A549 (cell line): ENCODE data around the gene GPR183. TPM values are rescaled to one million over a fixed set of nuclear protein-coding genes. Genes with fewer than 3 reads are reported as not detected.

ENCODE experiments used
- ATAC-seq, 2 experiments: fragments of 200-7000 bp in 1 of 2; fragments of >200 bp in 1 of 2; cut with Nextera tagmentation in 1 of 2; cut with Tn5 transposase in 1 of 2; 3 replicates each; pipeline versions ENCODE4 v1.8.0 to v1.9.1; 2018 to 2020; ENCODE audit warnings: mild to moderate bottlenecking in 1 of 2, moderate library complexity in 1 of 2
- CTCF ChIA-PET: fragments of 300-600 bp; sonication (Branson Sonifier 250); formaldehyde crosslinking; extraction: SDS; loops from one replicate; lab custom pipeline; 2021; ENCODE audit warnings: antibody characterized with exemption, inconsistent platforms; lab: Yijun Ruan, JAX
- POLR2A ChIA-PET: fragments of 350-600 bp; formaldehyde crosslinking; extraction: SDS; loops from one replicate; lab custom pipeline; 2021; ENCODE audit warnings: antibody characterized with exemption, inconsistent platforms; lab: Yijun Ruan, JAX
- DNase-seq, 2 experiments: peaks; one replicate each; pipeline versions ENCODE4 v3.0.0 to v3.0.0-alpha.2; 2011 to 2016; ENCODE audit warnings: low read depth in 1 of 2, low spot score in 1 of 2
- FAIRE-seq: peaks from 2 replicates; lab custom pipeline; 2011; peaks lifted over from hg19 to GRCh38; lab: Jason Lieb, UNC
- H3K27ac ChIP-seq, 2 experiments: fragments of >200 bp; sonication (Bioruptor Twin); formaldehyde crosslinking; 3 replicates each; pipeline ENCODE4 v1.5.1; 2016 to 2017
- H3K4me1 ChIP-seq: fragments of >200 bp; sonication (Bioruptor Twin); formaldehyde crosslinking; 3 replicates; pipeline ENCODE4 v1.6.1; 2016
- H3K4me2 ChIP-seq: fragments of >200 bp; sonication (Bioruptor Twin); formaldehyde crosslinking; 3 replicates; pipeline ENCODE4 v1.6.1; 2016
- H3K4me3 ChIP-seq: fragments of >200 bp; sonication (Bioruptor Twin); formaldehyde crosslinking; 3 replicates; pipeline ENCODE4 v1.5.1; 2016
- H3K9me3 ChIP-seq: fragments of >200 bp; sonication (Bioruptor Twin); formaldehyde crosslinking; 3 replicates; pipeline ENCODE4 v1.6.1; 2016
- CBX8 ChIP-seq: fragments of 200-600 bp; sonication (generic); IDR thresholded peaks from 2 replicates; pipeline ENCODE4 v1.6.1; 2016
- CTCF ChIP-seq: fragments of >200 bp; sonication (Bioruptor Twin); formaldehyde crosslinking; IDR thresholded peaks from 3 replicates; pipeline ENCODE4 v1.5.1; 2016
- ELK1 ChIP-seq: fragments of 150-350 bp; IDR thresholded peaks from 2 replicates; pipeline ENCODE4 v1.6.1; 2014; ENCODE audit warnings: low read depth, mild to moderate bottlenecking, low read length
- EP300 ChIP-seq, 2 experiments: fragments of >200 bp; sonication (Bioruptor Twin); formaldehyde crosslinking; IDR thresholded peaks; 2 replicates in 1 of 2; 3 replicates in 1 of 2; pipeline ENCODE4 v1.6.1; 2016 to 2017
- FOSL2 ChIP-seq, 2 experiments: fragments of 450-650 bp in 1 of 2; fragments of >200 bp in 1 of 2; sonication (Bioruptor Twin) in 1 of 2; formaldehyde crosslinking; IDR thresholded peaks; 2 replicates each; pipeline versions ENCODE4 v1.5.0 to v1.6.1; 2016 to 2020; ENCODE audit warnings: mild to moderate bottlenecking in 1 of 2, moderate library complexity in 1 of 2
- FOXS1 ChIP-seq: fragments of 250-450 bp; sonication (Bioruptor Pico); IDR thresholded peaks from 2 replicates; pipeline ENCODE4 v1.5.0; 2020; ENCODE audit warnings: mild to moderate bottlenecking, moderate library complexity
- HDAC2 ChIP-seq: fragments of 200-600 bp; sonication (generic); IDR thresholded peaks from 2 replicates; pipeline ENCODE4 v1.6.1; 2016
- HEYL ChIP-seq: fragments of 250-450 bp; sonication (Bioruptor Pico); IDR thresholded peaks from 2 replicates; pipeline ENCODE4 v1.8.0; 2021; ENCODE audit warnings: mild to moderate bottlenecking, moderate library complexity
- HMGXB4 ChIP-seq: fragments of 250-450 bp; sonication (Bioruptor Pico); IDR thresholded peaks from 2 replicates; pipeline ENCODE4 v1.5.0; 2021; ENCODE audit warnings: mild to moderate bottlenecking, moderate library complexity, borderline replicate concordance
- HOXA7 ChIP-seq: fragments of 250-450 bp; sonication (Bioruptor Pico); IDR thresholded peaks from 2 replicates; pipeline ENCODE4 v1.5.0; 2020; ENCODE audit warnings: mild to moderate bottlenecking, moderate library complexity
- HOXB5 ChIP-seq: fragments of 250-450 bp; sonication (Bioruptor Pico); IDR thresholded peaks from 2 replicates; pipeline ENCODE4 v1.5.0; 2020; ENCODE audit warnings: mild to moderate bottlenecking, moderate library complexity
- JUNB ChIP-seq: fragments of >200 bp; sonication (Bioruptor Twin); formaldehyde crosslinking; IDR thresholded peaks from 2 replicates; pipeline ENCODE4 v1.6.1; 2016
- KDM1A ChIP-seq: fragments of 200-600 bp; sonication (generic); IDR thresholded peaks from 2 replicates; pipeline ENCODE4 v1.6.1; 2016; ENCODE audit warnings: low read depth, mild to moderate bottlenecking
- KDM5A ChIP-seq: fragments of 200-600 bp; sonication (generic); IDR thresholded peaks from 2 replicates; pipeline ENCODE4 v1.6.1; 2016; ENCODE audit warnings: antibody characterized with exemption, mild to moderate bottlenecking
- MAZ ChIP-seq: fragments of 150-350 bp; IDR thresholded peaks from 2 replicates; pipeline ENCODE4 v1.6.1; 2014; ENCODE audit warnings: antibody characterized with exemption, low read depth, low read length, borderline replicate concordance
- NR3C1 ChIP-seq: fragments of >200 bp; sonication (Bioruptor Twin); formaldehyde crosslinking; IDR thresholded peaks from 3 replicates; pipeline ENCODE4 v1.6.1; 2017
- PHF8 ChIP-seq: fragments of 200-600 bp; sonication (generic); IDR thresholded peaks from 2 replicates; pipeline ENCODE4 v1.6.1; 2016; ENCODE audit warnings: low read depth, mild to moderate bottlenecking, antibody characterized with exemption, moderate library complexity, borderline replicate concordance
- SMC3 ChIP-seq: fragments of >200 bp; sonication (Bioruptor Twin); formaldehyde crosslinking; IDR thresholded peaks from 3 replicates; pipeline ENCODE4 v1.6.1; 2018; ENCODE audit warnings: inconsistent platforms
- TFCP2L1 ChIP-seq: fragments of 250-450 bp; sonication (Bioruptor Pico); IDR thresholded peaks from 2 replicates; pipeline ENCODE4 v1.5.0; 2021; ENCODE audit warnings: mild to moderate bottlenecking
- TP53 ChIP-seq: fragments of 250-450 bp; sonication (Bioruptor Pico); IDR thresholded peaks from 2 replicates; pipeline ENCODE4 v1.5.0; 2021; ENCODE audit warnings: mild to moderate bottlenecking, moderate library complexity
- ZC3H11A ChIP-seq: fragments of 450-650 bp; IDR thresholded peaks from 2 replicates; pipeline ENCODE4 v1.6.1; 2014; ENCODE audit warnings: antibody characterized with exemption, mild to moderate bottlenecking
- ZFP36 ChIP-seq: fragments of 450-650 bp; IDR thresholded peaks from 2 replicates; pipeline ENCODE4 v1.6.1; 2014; ENCODE audit warnings: borderline replicate concordance; ENCODE audit not compliant: partially characterized antibody
- ZSCAN20 ChIP-seq: fragments of 250-450 bp; sonication (Bioruptor Pico); IDR thresholded peaks from 2 replicates; pipeline ENCODE4 v1.8.0; 2022; ENCODE audit warnings: mild to moderate bottlenecking, moderate library complexity
- WGBS: methylation state at CpG from one replicate; pipeline ENCODE4 v1.1.6; 2017; ENCODE audit errors: missing lambda C conversion rate; 5-methylcytosine and 5-hydroxymethylcytosine counted together
- polyA plus RNA-seq, 4 experiments: library from polyadenylated mRNA; depleted of rRNA in 3 of 4; stranded (reverse); fragments of >200 nt; fragmentation: RNase III in 1 of 4; extraction: RNeasy Plus Mini Kit Qiagen cat#74134 plus additional on column Dnase treatment in 1 of 4; gene quantifications; 2 replicates in 3 of 4; 3 replicates in 1 of 4; pipeline ENCODE4 v1.2.3, GENCODE V29; 2011 to 2017
- TF ChIP-seq, protein P1 (sequence below): IDR thresholded peaks from 2 replicates; pipeline ENCODE4 v1.6.1; 2012

GPR183 gene
- polyA plus RNA-seq, 2 of the 4 experiments (the other 2 are of a cell fraction), result not detected

DNA sequence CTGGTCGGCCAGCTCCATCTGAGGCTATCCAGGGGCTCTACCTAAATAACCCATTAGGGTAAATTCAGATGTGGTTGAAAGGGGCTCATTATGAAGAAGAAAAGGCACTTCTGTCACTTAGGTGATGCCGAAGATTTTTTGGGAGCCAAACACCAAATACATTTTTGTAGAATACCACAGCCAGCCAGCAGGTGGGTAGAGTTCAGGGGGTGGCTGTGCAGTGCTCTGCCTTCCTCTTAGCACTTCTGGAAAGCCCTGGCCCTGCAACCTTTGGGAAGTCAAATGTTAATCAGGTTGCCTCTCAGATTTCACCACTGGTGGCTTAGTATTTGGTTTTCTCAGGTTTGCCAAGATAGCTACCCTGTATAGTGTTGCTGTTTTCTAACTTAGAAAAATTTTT, 30.5 kb downstream of the GPR183 start:
- CTCF ChIA-PET, result interaction anchor here (0.7 to 1.8 kb wide), 3 partner anchors 10 to 160 kb away, joined by 3 to 4 read pairs (median 4); no protein-coding TSS in a partner anchor
- peaks cover 4% of the 10 kb centered on the region; the same call in 1 of the 3 replicates for H3K9me3 ChIP-seq
- no peak overlapping the region for H3K4me3 ChIP-seq
- WGBS, result 92% methylated on average over 2 of the region's 2 CpGs
- no peak for TF ChIP-seq ELK1
- no peak for TF ChIP-seq CBX8
- no peak for TF ChIP-seq CTCF
- ATAC-seq, result no peak
- no peak overlapping the region for H3K4me2 ChIP-seq
- no peak overlapping the region for H3K27ac ChIP-seq
- POLR2A ChIA-PET, result no interaction called here
- no peak for FAIRE-seq
- no peaks in the 10 kb centered on the region for H3K4me1 ChIP-seq
- no peak for DNase-seq

DNA sequence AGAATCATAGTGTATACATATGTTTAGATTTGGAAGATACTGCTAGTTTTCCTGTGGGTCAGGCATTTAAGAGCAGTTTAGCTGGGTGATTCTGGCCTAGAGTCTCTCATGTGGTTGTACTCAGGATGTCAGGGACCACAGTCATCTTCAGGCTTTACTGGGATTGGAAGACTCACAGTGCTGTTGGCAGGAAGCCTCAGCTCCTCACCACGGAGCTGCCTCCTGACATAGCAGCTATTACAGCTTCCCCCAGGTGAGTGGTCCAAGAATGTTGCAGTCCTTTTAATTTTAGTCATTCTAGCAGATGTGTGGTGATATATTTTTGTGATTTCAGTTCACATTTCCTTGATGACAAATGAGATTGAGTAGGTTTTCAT, 32.1 kb downstream of the GPR183 start:
- Histone ChIP-seq H3K4me1 (no peaks in the 10 kb centered on the region), H3K4me3 (no peak overlapping the region), H3K27ac (no peak overlapping the region), H3K4me2 (no peak overlapping the region), H3K9me3 (peaks cover 4% of the 10 kb centered on the region; the same call in 1 of the 3 replicates)
- ChIA-PET CTCF (interaction anchor here (1.3 to 1.6 kb wide), 4 partner anchors 9 to 162 kb away, joined by 4 to 6 read pairs (median 6); no protein-coding TSS in a partner anchor), POLR2A (no interaction called here)
- DNase-seq, result no peak
- TF ChIP-seq HMGXB4, result no peak
- TF ChIP-seq KDM5A, result no peak
- TF ChIP-seq SMC3, result no peak
- TF ChIP-seq FOSL2 (IDR thresholded peaks at IDR 0.05), result no peak
- no peak for TF ChIP-seq FOSL2 (CRISPR knock-in tag; IDR thresholded peaks at IDR 0.05)
- no peak for TF ChIP-seq HOXA7 (CRISPR knock-in tag)
- no peak for TF ChIP-seq KDM1A
- no peak for TF ChIP-seq NR3C1
- no peak for TF ChIP-seq ZFP36
- no peak for TF ChIP-seq PHF8
- no peak for ATAC-seq
- no peak for FAIRE-seq
- WGBS, result 44% methylated on average over 1 of the region's 1 CpG

DNA sequence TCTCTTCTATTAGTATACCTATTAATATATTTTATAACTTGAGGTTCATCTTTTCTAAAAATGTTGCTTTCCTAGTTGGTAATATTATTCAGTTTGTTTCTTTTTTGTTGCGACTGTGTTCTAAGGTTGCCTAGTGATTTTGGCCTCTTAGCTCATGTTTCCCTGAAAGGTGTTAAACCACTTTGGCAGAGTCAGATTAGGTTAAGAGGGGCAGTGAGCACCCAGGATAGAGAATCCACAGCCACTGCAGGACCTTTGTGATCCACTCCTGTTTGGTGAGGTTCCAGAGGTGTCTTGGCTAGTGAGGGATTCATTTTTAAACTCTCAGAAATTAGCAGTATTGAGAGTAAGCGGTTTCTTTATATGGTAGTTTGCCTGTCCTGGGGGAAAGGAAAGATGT, 34.1 kb downstream of the GPR183 start:
- no peak overlapping the region for H3K4me3 ChIP-seq
- no peaks in the 10 kb centered on the region for H3K4me1 ChIP-seq
- H3K4me2 ChIP-seq, result no peak overlapping the region
- CTCF ChIA-PET, result interaction anchor here (0.7 kb wide), 1 partner anchor 96 kb away, joined by 3 read pairs; no protein-coding TSS in a partner anchor
- TF ChIP-seq HDAC2 (no peak), MAZ (no peak), JUNB (no peak), EP300 (IDR thresholded peaks at IDR 0.05) (no peak), TP53 (CRISPR knock-in tag) (no peak), ZSCAN20 (CRISPR knock-in tag) (no peak), HEYL (CRISPR knock-in tag) (no peak), TFCP2L1 (CRISPR knock-in tag) (no peak), ZC3H11A (no peak), FOXS1 (CRISPR knock-in tag) (no peak), CTCF (no peak), HOXB5 (CRISPR knock-in tag) (no peak)
- TF ChIP-seq, protein P1, sequence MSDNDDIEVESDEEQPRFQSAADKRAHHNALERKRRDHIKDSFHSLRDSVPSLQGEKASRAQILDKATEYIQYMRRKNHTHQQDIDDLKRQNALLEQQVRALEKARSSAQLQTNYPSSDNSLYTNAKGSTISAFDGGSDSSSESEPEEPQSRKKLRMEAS, result no peak
- ATAC-seq (no peak), FAIRE-seq (no peak), DNase-seq (no peak)
- peaks cover 4% of the 10 kb centered on the region; the same call in 1 of the 3 replicates for H3K9me3 ChIP-seq
- WGBS, result 96% methylated on average over 2 of the region's 2 CpGs
- H3K27ac ChIP-seq, result no peak overlapping the region
- POLR2A ChIA-PET, result no interaction called here
